ENCODE results near the gene ZBED5. TPM values are rescaled to one million over a fixed set of nuclear protein-coding genes. Genes with fewer than 3 reads are reported as not detected.

The ZBED5 gene
- total RNA-seq, 1 donor from 2014 or later = 120 TPM

DNA sequence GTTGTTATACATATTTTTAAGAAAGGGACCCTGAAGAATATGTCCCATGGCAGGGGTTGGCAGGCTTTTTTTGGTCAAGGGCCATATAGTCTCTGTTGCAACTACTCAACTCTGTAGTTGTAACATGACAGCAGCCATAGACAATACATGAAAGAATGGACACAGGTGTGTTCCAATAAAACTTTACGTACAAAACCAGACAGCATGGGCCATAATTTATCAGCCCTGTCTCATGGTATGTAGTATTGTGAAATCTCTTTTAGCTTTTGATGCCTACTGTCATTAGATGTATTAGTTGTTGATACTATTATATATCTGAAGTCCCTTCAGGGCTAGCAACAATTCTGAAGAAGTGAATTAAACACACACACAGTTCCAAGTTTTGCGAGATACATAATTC is 2.6 kb downstream of the ZBED5 start:
- Mint-ChIP-seq H3K9me3 (peaks cover 9% of the 10 kb centered on the region), H3K27ac (no peak overlapping the region), H3K36me3 (peaks cover 29% of the 10 kb centered on the region), H3K27me3 (ENCODE audit: low read depth) (no peaks in the 10 kb centered on the region), H3K4me1 (peaks cover 34% of the 10 kb centered on the region), H3K4me3 (peak overlapping the region; percentile 20)
- no peak for DNase-seq (ENCODE audit: low spot score in 2 of 2, unreplicated experiment in 2 of 2)
- TF ChIP-seq CTCF (IDR thresholded peaks at IDR 0.05; ENCODE audit: unreplicated experiment) = no peak

- Mint-ChIP-seq H3K4me1 (peaks cover 6% of the 10 kb centered on the region), H3K4me3 (no peak overlapping the region), H3K27ac (no peak overlapping the region), H3K36me3 (peaks cover 16% of the 10 kb centered on the region), H3K27me3 (ENCODE audit: low read depth) (no peaks in the 10 kb centered on the region), H3K9me3 (peaks cover 5% of the 10 kb centered on the region)
- no peak for TF ChIP-seq CTCF (IDR thresholded peaks at IDR 0.05; ENCODE audit: unreplicated experiment)
- no peak for DNase-seq (ENCODE audit: low spot score in 2 of 2, unreplicated experiment in 2 of 2)
Measured at GRCh38 chr11:10847960-10848860, 9.6 kb downstream of the ZBED5 start.

GRCh38 chr11:10846660-10847059 is 11.2 kb downstream of the ZBED5 start:
- no peak overlapping the region for H3K4me3 Mint-ChIP-seq
- H3K9me3 Mint-ChIP-seq = no peaks in the 10 kb centered on the region
- peaks cover 6% of the 10 kb centered on the region for H3K36me3 Mint-ChIP-seq
- H3K27ac Mint-ChIP-seq = no peak overlapping the region
- no peaks in the 10 kb centered on the region for H3K27me3 Mint-ChIP-seq (ENCODE audit: low read depth)
- H3K4me1 Mint-ChIP-seq = peaks cover 9% of the 10 kb centered on the region
- DNase-seq (ENCODE audit: low spot score in 2 of 2, unreplicated experiment in 2 of 2) = no peak
- no peak for TF ChIP-seq CTCF (IDR thresholded peaks at IDR 0.05; ENCODE audit: unreplicated experiment)

- Mint-ChIP-seq H3K4me3 (no peak overlapping the region), H3K4me1 (peaks cover 9% of the 10 kb centered on the region), H3K27ac (no peak overlapping the region), H3K9me3 (no peaks in the 10 kb centered on the region), H3K27me3 (ENCODE audit: low read depth) (no peaks in the 10 kb centered on the region), H3K36me3 (peaks cover 2% of the 10 kb centered on the region)
- no peak for DNase-seq (ENCODE audit: low spot score in 2 of 2, unreplicated experiment in 2 of 2)
- no peak for TF ChIP-seq CTCF (IDR thresholded peaks at IDR 0.05; ENCODE audit: unreplicated experiment)
Measured at GRCh38 chr11:10845589-10845988, 12.3 kb downstream of the ZBED5 start.

DNA sequence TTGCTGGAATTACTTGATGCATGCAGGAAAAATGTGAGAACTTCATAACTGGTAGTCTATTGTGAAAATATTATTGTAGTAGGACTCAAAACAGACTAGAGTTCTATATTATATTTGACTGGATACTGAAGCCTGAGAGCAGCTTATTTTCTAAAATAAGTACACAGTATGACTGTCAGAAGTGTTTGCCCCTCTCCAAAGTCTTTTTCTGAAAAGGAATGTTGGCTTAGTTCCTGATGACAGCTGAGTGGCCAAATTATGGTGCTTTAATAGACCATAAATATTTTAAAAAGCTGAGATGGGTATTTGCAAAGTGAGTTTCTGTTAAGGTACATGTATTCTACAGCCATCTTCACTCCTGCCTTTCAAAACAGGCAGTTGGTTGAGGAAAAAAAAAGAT is 13.1 kb downstream of the ZBED5 start:
- peaks cover 2% of the 10 kb centered on the region for H3K36me3 Mint-ChIP-seq
- no peak overlapping the region for H3K4me3 Mint-ChIP-seq
- H3K27me3 Mint-ChIP-seq (ENCODE audit: low read depth) = no peaks in the 10 kb centered on the region
- TF ChIP-seq CTCF (IDR thresholded peaks at IDR 0.05; ENCODE audit: unreplicated experiment) = no peak
- peaks cover 9% of the 10 kb centered on the region for H3K4me1 Mint-ChIP-seq
- no peaks in the 10 kb centered on the region for H3K9me3 Mint-ChIP-seq
- no peak for DNase-seq (ENCODE audit: low spot score in 2 of 2, unreplicated experiment in 2 of 2)
- peak overlapping the region; percentile 40 for H3K27ac Mint-ChIP-seq
